HG03135 (cell line): Measurements from ENCODE around the gene GNAI2.
A peak's percentile ranks its signal among the peaks of the same experiment; 100 is the strongest.
"Not testable (repeated sequence)": the region's sequence is repeated elsewhere in the genome, so short reads cannot be mapped to it uniquely, and the experiment has no call there.

ENCODE experiments used
- ATAC-seq: cut with Tn5 transposase; IDR thresholded peaks from one replicate; pipeline ENCODE4 v1.9.1; 2021; ENCODE audit warnings: mild to moderate bottlenecking, moderate library complexity; ENCODE audit not compliant: unreplicated experiment

The GNAI2 gene

GRCh38 chr3:50224639-50225038 lies 11.4 kb upstream of the GNAI2 start:
- no peak for ATAC-seq

GRCh38 chr3:50226888-50227389 lies 9.1 kb upstream of the GNAI2 start:
- peak; percentile 23 for ATAC-seq

GRCh38 chr3:50227390-50228183 lies 8.4 kb upstream of the GNAI2 start:
- ATAC-seq = peak; percentile 81

GRCh38 chr3:50228184-50228763 lies 7.7 kb upstream of the GNAI2 start:
- ATAC-seq = not testable (repeated sequence)

- no peak for ATAC-seq
Measured at GRCh38 chr3:50229490-50229889, 6.5 kb upstream of the GNAI2 start.

- ATAC-seq = no peak
Measured at GRCh38 chr3:50230104-50230793, 5.8 kb upstream of the GNAI2 start.

- ATAC-seq = no peak
Measured at GRCh38 chr3:50230794-50231125, 5.2 kb upstream of the GNAI2 start.

- ATAC-seq = no peak
Measured at GRCh38 chr3:50231581-50231980, 4.4 kb upstream of the GNAI2 start.

GRCh38 chr3:50232303-50232702 lies 3.7 kb upstream of the GNAI2 start:
- ATAC-seq = no peak

- no peak for ATAC-seq
Measured at GRCh38 chr3:50233176-50233575, 2.8 kb upstream of the GNAI2 start.

- no peak for ATAC-seq
Measured at GRCh38 chr3:50236484-50237132, 604 bp downstream of the GNAI2 start.

- no peak for ATAC-seq
Measured at GRCh38 chr3:50237133-50237651, 1.2 kb downstream of the GNAI2 start.

- ATAC-seq = no peak
Measured at GRCh38 chr3:50237754-50238548, 1.9 kb downstream of the GNAI2 start.

GRCh38 chr3:50238549-50239026 lies 2.6 kb downstream of the GNAI2 start:
- no peak for ATAC-seq

GRCh38 chr3:50239649-50240048 lies 3.6 kb downstream of the GNAI2 start:
- no peak for ATAC-seq

- no peak for ATAC-seq
Measured at GRCh38 chr3:50241163-50241562, 5.2 kb downstream of the GNAI2 start.

- ATAC-seq = no peak
Measured at GRCh38 chr3:50241713-50242380, 5.8 kb downstream of the GNAI2 start.

GRCh38 chr3:50242381-50242770 lies 6.4 kb downstream of the GNAI2 start:
- ATAC-seq = no peak

- no peak for ATAC-seq
Measured at GRCh38 chr3:50242851-50243542, 7.0 kb downstream of the GNAI2 start.
